ENCODE data around the gene DEFB112.

The DEFB112 gene

DNA sequence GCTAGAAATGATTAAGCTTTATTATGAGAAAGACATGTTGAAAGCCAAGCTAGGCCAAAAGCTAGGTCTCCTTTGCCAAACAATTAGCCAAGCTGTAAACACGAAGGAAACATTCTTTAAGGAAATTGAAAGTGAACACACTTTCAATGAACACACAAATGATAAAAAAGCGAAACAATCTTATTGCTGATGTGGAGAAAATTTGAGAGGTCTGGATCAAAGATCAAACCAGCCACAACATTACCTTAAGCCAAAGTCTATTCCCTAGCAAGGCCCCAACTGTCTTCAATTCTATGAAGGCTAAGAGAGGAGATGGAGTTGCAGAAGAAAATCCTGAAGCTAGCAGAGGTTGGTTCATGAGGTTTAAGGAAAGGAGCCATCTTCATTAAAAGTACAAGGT lies 40.2 kb upstream of the DEFB112 start:
- TF ChIP-seq, protein P1, sequence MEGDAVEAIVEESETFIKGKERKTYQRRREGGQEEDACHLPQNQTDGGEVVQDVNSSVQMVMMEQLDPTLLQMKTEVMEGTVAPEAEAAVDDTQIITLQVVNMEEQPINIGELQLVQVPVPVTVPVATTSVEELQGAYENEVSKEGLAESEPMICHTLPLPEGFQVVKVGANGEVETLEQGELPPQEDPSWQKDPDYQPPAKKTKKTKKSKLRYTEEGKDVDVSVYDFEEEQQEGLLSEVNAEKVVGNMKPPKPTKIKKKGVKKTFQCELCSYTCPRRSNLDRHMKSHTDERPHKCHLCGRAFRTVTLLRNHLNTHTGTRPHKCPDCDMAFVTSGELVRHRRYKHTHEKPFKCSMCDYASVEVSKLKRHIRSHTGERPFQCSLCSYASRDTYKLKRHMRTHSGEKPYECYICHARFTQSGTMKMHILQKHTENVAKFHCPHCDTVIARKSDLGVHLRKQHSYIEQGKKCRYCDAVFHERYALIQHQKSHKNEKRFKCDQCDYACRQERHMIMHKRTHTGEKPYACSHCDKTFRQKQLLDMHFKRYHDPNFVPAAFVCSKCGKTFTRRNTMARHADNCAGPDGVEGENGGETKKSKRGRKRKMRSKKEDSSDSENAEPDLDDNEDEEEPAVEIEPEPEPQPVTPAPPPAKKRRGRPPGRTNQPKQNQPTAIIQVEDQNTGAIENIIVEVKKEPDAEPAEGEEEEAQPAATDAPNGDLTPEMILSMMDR (IDR thresholded peaks at IDR 0.05; ENCODE audit: low read depth, low read length), result no peak
- H3K4me3 ChIP-seq (ENCODE audit: low read depth, low read length), result no peak overlapping the region

DNA sequence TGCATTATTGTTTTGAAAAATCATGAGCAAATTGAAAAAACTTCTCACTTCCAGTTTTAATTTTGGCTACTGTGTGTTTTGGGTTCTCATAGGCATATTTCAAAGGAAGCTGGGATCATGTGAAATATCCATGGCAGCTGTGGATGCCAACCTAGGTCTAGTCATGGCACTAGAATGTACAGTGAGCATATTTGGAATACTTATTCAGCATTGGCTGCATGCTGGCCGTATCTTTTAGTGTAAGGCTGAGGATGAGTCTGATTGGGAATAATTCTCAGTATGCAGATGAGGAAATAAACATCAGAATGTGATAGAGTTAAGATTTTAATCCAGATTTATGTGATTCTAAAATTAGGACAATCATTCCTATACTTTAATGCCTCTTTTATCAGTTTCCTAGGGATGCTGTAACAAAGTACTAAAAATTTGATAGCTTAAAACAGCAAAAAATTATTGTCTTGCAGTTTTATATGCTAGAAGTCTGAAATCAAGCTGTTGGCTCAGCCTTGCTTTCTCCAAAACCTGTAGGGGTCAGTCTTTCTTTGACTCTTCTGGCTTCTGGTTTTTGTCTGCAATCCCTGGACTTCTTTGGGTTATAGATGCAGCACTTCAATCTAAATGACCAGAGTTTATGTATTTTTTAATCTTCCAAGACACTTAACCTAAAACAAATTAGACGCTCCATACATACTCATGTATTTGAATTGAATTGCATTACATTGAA lies 37.7 kb upstream of the DEFB112 start:
- no peak overlapping the region for H3K4me3 ChIP-seq (ENCODE audit: low read depth, low read length)
- TF ChIP-seq, protein P1 (IDR thresholded peaks at IDR 0.05; ENCODE audit: low read depth, low read length), result no peak

DNA sequence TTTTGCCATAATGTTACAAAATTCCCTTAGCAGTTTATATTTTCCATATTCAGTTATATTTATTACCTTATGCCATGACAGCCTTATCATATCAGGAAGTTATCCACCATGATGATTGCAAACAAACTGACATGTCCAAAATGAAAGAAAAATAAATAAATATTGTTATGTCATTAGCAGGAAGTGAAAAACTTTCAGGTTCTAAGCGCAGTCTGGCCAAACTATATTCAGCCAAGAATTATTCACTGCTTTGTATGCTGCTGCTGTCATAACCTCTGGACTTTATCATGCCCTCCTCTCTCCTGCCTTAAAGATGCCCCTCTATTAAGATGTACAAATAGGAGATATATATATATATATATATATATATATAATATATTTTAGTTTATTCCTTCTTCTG lies 27.7 kb upstream of the DEFB112 start:
- TF ChIP-seq, protein P1 (IDR thresholded peaks at IDR 0.05; ENCODE audit: low read depth, low read length), result no peak
- H3K4me3 ChIP-seq (ENCODE audit: low read depth, low read length), result no peak overlapping the region

DNA sequence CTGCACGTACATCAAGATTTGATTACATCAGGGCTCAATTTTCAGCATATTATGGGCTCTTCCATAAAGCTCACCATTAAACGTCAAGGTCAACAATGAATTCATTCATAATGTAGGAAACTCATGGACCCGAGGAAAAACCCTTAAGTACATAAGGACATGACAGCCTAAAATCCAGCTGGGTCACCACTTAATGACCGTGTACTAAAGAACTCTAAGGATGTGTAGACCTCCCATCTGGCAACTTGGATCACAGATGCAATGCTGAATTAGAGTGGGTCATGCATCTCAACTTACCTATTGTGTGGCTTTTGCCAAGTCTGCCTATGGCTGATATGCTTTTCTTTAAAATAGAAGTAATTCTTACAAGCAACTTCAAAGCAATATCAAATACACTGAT lies 26.7 kb upstream of the DEFB112 start:
- no peak overlapping the region for H3K4me3 ChIP-seq (ENCODE audit: low read depth, low read length)
- TF ChIP-seq, protein P1 (IDR thresholded peaks at IDR 0.05; ENCODE audit: low read depth, low read length), result no peak

DNA sequence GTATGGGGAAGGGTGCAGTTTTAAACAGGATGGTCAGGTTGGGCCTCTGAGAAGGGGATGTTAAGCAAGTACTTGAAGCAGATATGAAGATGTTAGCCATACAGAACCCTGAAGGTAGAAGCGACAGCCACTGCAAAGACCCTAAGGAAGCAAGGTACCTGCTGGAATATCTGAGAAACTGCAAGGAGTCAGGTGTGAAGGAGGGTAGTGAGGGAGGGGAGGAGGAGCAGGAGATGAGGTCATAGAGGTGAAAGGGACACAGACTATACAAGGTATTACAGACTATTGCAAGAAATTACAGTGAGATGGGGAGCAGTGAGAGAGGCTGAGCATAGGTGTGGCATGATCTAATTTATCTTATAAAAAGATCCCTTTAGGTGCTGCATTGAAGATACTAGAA lies 22.2 kb upstream of the DEFB112 start:
- no peak overlapping the region for H3K4me3 ChIP-seq (ENCODE audit: low read depth, low read length)
- TF ChIP-seq, protein P1 (IDR thresholded peaks at IDR 0.05; ENCODE audit: low read depth, low read length), result no peak

DNA sequence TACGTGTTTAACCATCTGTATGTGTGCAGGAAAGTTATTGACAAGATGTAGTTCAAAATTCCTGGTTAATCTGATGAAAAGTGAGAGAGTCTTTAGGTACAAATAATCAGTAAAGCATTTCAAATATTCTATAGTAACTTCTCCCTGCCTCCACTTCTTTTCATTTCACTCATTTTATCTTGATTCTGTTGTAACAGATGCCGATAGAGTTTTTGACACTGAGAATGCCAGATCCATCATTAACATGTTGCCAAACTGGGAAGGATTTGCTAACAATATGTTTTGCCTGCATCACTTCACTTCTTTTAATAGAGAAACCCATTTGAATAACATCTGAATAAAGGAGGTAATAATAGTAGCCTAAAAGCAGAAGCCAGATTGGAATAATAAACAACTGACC lies 20.4 kb upstream of the DEFB112 start:
- TF ChIP-seq, protein P1 (IDR thresholded peaks at IDR 0.05; ENCODE audit: low read depth, low read length), result no peak
- no peak overlapping the region for H3K4me3 ChIP-seq (ENCODE audit: low read depth, low read length)

DNA sequence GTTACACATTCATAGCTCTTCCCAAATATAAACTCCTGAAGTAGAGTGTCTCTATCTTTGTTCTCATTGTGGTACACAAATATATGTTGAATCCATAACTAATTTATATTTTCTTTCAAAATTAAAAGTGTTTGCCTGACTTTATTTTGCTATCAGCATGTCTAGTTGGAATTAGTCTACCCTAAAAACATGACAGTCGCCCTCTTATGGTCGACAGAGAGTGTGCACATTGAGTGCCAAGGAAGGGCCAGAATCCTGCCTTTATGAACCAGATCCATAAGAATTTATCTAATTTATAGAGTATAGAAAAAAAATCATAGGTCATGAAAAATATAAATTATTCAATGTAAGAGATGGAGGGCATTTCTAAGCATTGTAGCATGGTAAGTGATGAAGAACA lies 12.3 kb upstream of the DEFB112 start:
- TF ChIP-seq, protein P1 (IDR thresholded peaks at IDR 0.05; ENCODE audit: low read depth, low read length), result no peak
- no peak overlapping the region for H3K4me3 ChIP-seq (ENCODE audit: low read depth, low read length)
